Stimulated activated CD8-positive, alpha-beta memory T cell treated with anti-CD3 and anti-CD28 coated beads, Interleukin-2, amount 100 ng/mL, for 48 hours (primary cell): Measurements from ENCODE around the gene ESCO1.

Experiments used
- DNase-seq, 2 donors: peaks; one replicate each; pipeline ENCODE4 v3.0.0-alpha.2; 2020; ENCODE audit warnings: low read depth in 2 of 2

Gene ESCO1

GRCh38 chr18:21489919-21490495 is 110.5 kb downstream of the ESCO1 start:
- DNase-seq: no peak

- DNase-seq: no peak
These were observed 111.3 kb downstream of the ESCO1 start for GRCh38 chr18:21489119-21489750.

GRCh38 chr18:21486905-21487437 is 113.5 kb downstream of the ESCO1 start:
- DNase-seq: no peak

GRCh38 chr18:21484851-21485636 is 115.5 kb downstream of the ESCO1 start:
- no peak for DNase-seq

GRCh38 chr18:21483051-21483450 is 117.5 kb downstream of the ESCO1 start:
- no peak for DNase-seq

GRCh38 chr18:21481739-21482138 is 118.8 kb downstream of the ESCO1 start:
- no peak for DNase-seq

- DNase-seq: no peak
These were observed 120.8 kb downstream of the ESCO1 start for GRCh38 chr18:21479721-21480120.
